Heart right ventricle (tissue), 16 donors: ENCODE data around the gene DNAH14. TPM values are rescaled to one million over a fixed set of nuclear protein-coding genes. Genes with fewer than 3 reads are reported as not detected.
"Not testable (repeated sequence)": the region's sequence is repeated elsewhere in the genome, so short reads cannot be mapped to it uniquely, and the experiment has no call there.

ENCODE experiments used
- ATAC-seq, 8 donors: fragments of 200-7000 bp; cut with Tn5 transposase; one replicate each; pipeline ENCODE4 v1.9.1; 2020; ENCODE audit warnings: mild to moderate bottlenecking in 8 of 8, moderate library complexity in 8 of 8, moderate number of reproducible peaks in 1 of 8
- DNase-seq, 2 donors: peaks; one replicate each; pipeline ENCODE4 v3.0.0-alpha.2; 2020
- H3K27ac ChIP-seq, 10 donors: fragments of 200-600 bp; sonication (generic) in 2 of 10; one replicate each; pipeline versions ENCODE4 v1.5.0 to v1.8.0; 2020 to 2022; ENCODE audit warnings: mild to moderate bottlenecking in 3 of 10
- H3K27me3 ChIP-seq, 7 donors: fragments of 200-600 bp; one replicate each; pipeline ENCODE4 v1.8.0; 2021 to 2022; ENCODE audit warnings: mild to moderate bottlenecking in 2 of 7
- H3K36me3 ChIP-seq, 9 donors: fragments of 200-600 bp; sonication (generic) in 1 of 9; one replicate each; pipeline versions ENCODE4 v1.5.0 to v1.8.0; 2020 to 2022; ENCODE audit warnings: mild to moderate bottlenecking in 2 of 9
- H3K4me1 ChIP-seq, 9 donors: fragments of 200-600 bp; sonication (generic) in 1 of 9; one replicate each; pipeline versions ENCODE4 v1.5.0 to v1.8.0; 2020 to 2022; ENCODE audit warnings: mild to moderate bottlenecking in 4 of 9
- H3K4me3 ChIP-seq, 10 donors: fragments of 200-600 bp; sonication (generic) in 2 of 10; one replicate each; pipeline versions ENCODE4 v1.5.0 to v1.8.0; 2020 to 2022; ENCODE audit warnings: mild to moderate bottlenecking in 7 of 10, moderate library complexity in 2 of 10
- H3K9me3 ChIP-seq, 11 donors: fragments of 200-600 bp in 10 of 11; sonication (generic) in 2 of 11; one replicate each; pipeline versions ENCODE4 v1.5.0 to v1.8.0; 2013 to 2022; ENCODE audit warnings: mild to moderate bottlenecking in 2 of 11, control low read depth in 1 of 11, moderate library complexity in 1 of 11
- CTCF ChIP-seq, 9 donors: fragments of 200-600 bp; sonication (generic) in 2 of 9; IDR thresholded peaks; one replicate each; pipeline versions ENCODE4 v1.5.0 to v1.8.0; 2021 to 2022; ENCODE audit warnings: antibody characterized with exemption in 9 of 9, mild to moderate bottlenecking in 5 of 9, moderate library complexity in 1 of 9
- WGBS, 2 donors: extraction: QIAGEN DNeasy Blood & Tissue Kit; methylation state at CpG; one replicate each; pipeline ENCODE4 v1.1.7; 2013; ENCODE audit warnings: inconsistent platforms in 1 of 2; 5-methylcytosine and 5-hydroxymethylcytosine counted together
- intact Hi-C, 10 donors: fragments of 100-400 bp; cut with DNase I; formaldehyde crosslinking; loops; one replicate each; pipeline versions ENCODE4 v1.11.1 to v1.14.2; 2022
- long read RNA-seq, 3 donors: library from polyadenylated mRNA; unstranded; transcript quantifications; one replicate each; pipeline ENCODE4 v2.0.0, GENCODE V29; 2020 to 2021
- polyA plus RNA-seq, 2 donors: library from polyadenylated mRNA; stranded (reverse); fragments of 200-250 nt; gene quantifications; one replicate each; pipeline ENCODE4 v1.2.3, GENCODE V29; 2013
- total RNA-seq, 10 donors: library from RNA; stranded (reverse); fragmentation: NEBNext Ultra II Directional in 3 of 10; extraction: Animal tissue kit (Norgen Biotek cat#: 25700) in 3 of 10; gene quantifications; one replicate each; pipeline versions ENCODE4 v1.2.1 to v1.2.4, GENCODE V29; 2021 to 2023
- donor health status: Arrhythmogenic right ventricular cardiomyopathy.
- donor health status: ischemic (EF 13 %, LVEDD 7.1; RV severe dilation, severe dysfunction).
- donor health status: healthy with polysubstance abuse.
- donor health status: DM: no; HTN: yes; CAD: no.
- donor health status: DM: no; HTN: no; CAD: no.
- donor health status: ischemic (EF 25% LVEDD 6.9; RV normal size, moderate dysfunction).
- donor health status: ischemic (EF 25% LVEDD 5.7; RV mildly dilated, moderate dysfunction).
- donor health status: healthy.
- donor health status: DM: yes; HTN: yes; CAD: no.
- donor health status: Ischemic cardiomyopathy.
- donor health status: ischemic (EF 35%, LVEDD 5.7; RV mildly dilated, moderate dysfunction).
- donor health status: nonischemic (EF 11% LVEDD 7.7; RV severe dilation, severe dysfunction).
- donor health status: DM: yes; HTN: yes; CAD: no.
- donor health status: PGD.
- donor health status: ischemic (EF 29% LVEDD 5.4; RV normal size, mild dysfunction).
- donor health status: nonischemic (EF 23%, LVEDD 6.1; RV moderate dilation, normal function).

The DNAH14 gene
- total RNA-seq (1 to 10 TPM in 9 of 10 donors, under 1 TPM in 1; 0.81 to 8.0 (median 2.7) TPM), polyA plus RNA-seq (1 to 10 TPM in 1 of 2 donors, under 1 TPM in 1; 0.12 to 2.0 TPM)
- long read RNA-seq, donor 1, partial matches to known transcripts = 0 of 1 reads
- long read RNA-seq, donor 1, other reads (novel, unspliced or antisense) = 0 of 1 reads
- long read RNA-seq, donor 2, partial matches to known transcripts = 1 of 3 reads
- long read RNA-seq, donor 2, other reads (novel, unspliced or antisense) = 0 of 3 reads
- long read RNA-seq, donor 3, partial matches to known transcripts = 0 of 2 reads
- long read RNA-seq, donor 3, other reads (novel, unspliced or antisense) = 2 of 2 reads

GRCh38 chr1:224929335-224930237 lies at the start of gene DNAH14:
Gene DNAH14 (plus strand): TSS chr1:224929675. CDS start chr1:224952703, 23,028 bp downstream.
- TF ChIP-seq CTCF (IDR thresholded peaks at IDR 0.05) = no peak
- H3K27me3 ChIP-seq = peaks cover 0 to 24% (median 18%) of the 10 kb centered on the region in 7 donors
- H3K9me3 ChIP-seq = peaks cover 0 to 34% (median 25%) of the 10 kb centered on the region in 11 donors

GRCh38 chr1:224880593-224881307 lies 48.7 kb upstream of the DNAH14 start:
- DNase-seq (no peak), ATAC-seq (no peak)
- H3K9me3 ChIP-seq = peaks cover 0 to 9% (median 0%) of the 10 kb centered on the region in 11 donors
- H3K27ac ChIP-seq = no peak overlapping the region
- no peak for TF ChIP-seq CTCF (IDR thresholded peaks at IDR 0.05)
- peaks cover 0 to 69% (median 30%) of the 10 kb centered on the region in 7 donors for H3K27me3 ChIP-seq
- intact Hi-C loops = no loop called here
- no peak overlapping the region for H3K4me3 ChIP-seq
- H3K4me1 ChIP-seq = no peaks in the 10 kb centered on the region
- no peaks in the 10 kb centered on the region for H3K36me3 ChIP-seq
- WGBS, 2 donors = 43 to 47% methylated on average over 8 of the region's 8 CpGs

More at GRCh38 chr1:224929335-224930237, at the start of gene DNAH14:
- H3K36me3 ChIP-seq = no peaks in the 10 kb centered on the region
- peak within 1 kb of the TSS in 9 of 10 donors; percentile 28 to 57 (median 46) for H3K4me3 ChIP-seq
- H3K27ac ChIP-seq = peak within 1 kb of the TSS in 1 of 10 donors; percentile 42
- intact Hi-C loops = loop anchor here in 2 of 10 donors (5.0 to 10.0 kb wide), 2 partner anchors 285 to 417 kb away; no protein-coding TSS in a partner anchor
- peaks cover 0 to 5% (median 0%) of the 10 kb centered on the region in 9 donors for H3K4me1 ChIP-seq
- 2% methylated on average over 75 of the region's 75 CpGs for WGBS, 2 donors
- ATAC-seq (peak; percentile 62 to 99 (median 72)), DNase-seq (peak; percentile 13 to 57)

GRCh38 chr1:224881308-224881692 lies 48.2 kb upstream of the DNAH14 start:
- H3K9me3 ChIP-seq = peaks cover 0 to 11% (median 0%) of the 10 kb centered on the region in 11 donors
- DNase-seq, H3K27ac ChIP-seq, ATAC-seq, H3K4me1 ChIP-seq, H3K4me3 ChIP-seq, intact Hi-C loops, H3K36me3 ChIP-seq: not testable (repeated sequence)
- H3K27me3 ChIP-seq = peaks cover 0 to 64% (median 26%) of the 10 kb centered on the region in 7 donors
- 82 to 88% methylated on average over 5 of the region's 5 CpGs for WGBS, 2 donors

- ATAC-seq = no peak
Measured at GRCh38 chr1:224881762-224882211, 47.7 kb upstream of the DNAH14 start.

More at GRCh38 chr1:224881762-224882211, 47.7 kb upstream of the DNAH14 start:
- intact Hi-C loops = no loop called here
- H3K27me3 ChIP-seq = peaks cover 0 to 59% (median 24%) of the 10 kb centered on the region in 7 donors
- DNase-seq = no peak
- H3K36me3 ChIP-seq = no peaks in the 10 kb centered on the region
- H3K4me3 ChIP-seq = no peak overlapping the region
- no peaks in the 10 kb centered on the region for H3K4me1 ChIP-seq
- H3K27ac ChIP-seq = no peak overlapping the region
- TF ChIP-seq CTCF (IDR thresholded peaks at IDR 0.05) = no peak
- H3K9me3 ChIP-seq = peaks cover 0 to 11% (median 0%) of the 10 kb centered on the region in 11 donors
